IPS-18a (cell line): Measurements from ENCODE around the gene OSBPL9.
"Not testable (repeated sequence)": the region's sequence is repeated elsewhere in the genome, so short reads cannot be mapped to it uniquely, and the experiment has no call there.

Experiments
- H3K27ac ChIP-seq: one replicate; pipeline ENCODE4 v1.5.1; 2013; ENCODE audit warnings: low read length
- H3K27me3 ChIP-seq: one replicate; pipeline ENCODE4 v1.6.1; 2013; ENCODE audit warnings: mild to moderate bottlenecking, low read length; ENCODE audit not compliant: control insufficient read depth, insufficient read depth
- H3K36me3 ChIP-seq: one replicate; pipeline ENCODE4 v1.6.1; 2013; ENCODE audit warnings: low read depth, low read length; ENCODE audit not compliant: control insufficient read depth
- H3K4me1 ChIP-seq: one replicate; pipeline ENCODE4 v1.6.1; 2013; ENCODE audit warnings: low read depth, low read length; ENCODE audit not compliant: control insufficient read depth
- H3K4me3 ChIP-seq: one replicate; pipeline ENCODE4 v1.5.1; 2013; ENCODE audit warnings: low read length
- H3K9ac ChIP-seq: one replicate; pipeline ENCODE4 v1.6.1; 2013; ENCODE audit warnings: mild to moderate bottlenecking, low read length, moderate library complexity
- H3K9me3 ChIP-seq: one replicate; pipeline ENCODE4 v1.6.1; 2013; ENCODE audit warnings: low read depth, low read length; ENCODE audit not compliant: control insufficient read depth

Gene OSBPL9

DNA sequence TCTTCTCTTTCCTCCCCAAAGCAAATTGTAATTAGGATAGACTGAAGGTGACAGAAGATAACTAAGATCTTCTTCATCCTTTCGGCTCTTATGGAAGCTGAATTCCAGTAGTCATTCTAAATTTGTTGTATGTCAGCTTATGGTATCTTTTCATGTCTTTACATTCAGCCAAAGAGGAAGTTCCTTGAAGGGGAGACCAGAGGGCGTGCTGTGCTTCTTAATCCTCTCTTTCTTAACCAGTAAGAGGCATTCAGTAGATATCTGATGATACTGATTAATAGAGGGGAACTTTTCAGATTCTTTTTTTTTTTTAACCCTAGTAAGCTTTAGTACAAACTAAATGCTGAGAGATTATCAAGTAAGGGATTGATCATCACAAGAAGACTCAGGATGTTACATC is 102.3 kb downstream of the OSBPL9 start:
- no peak overlapping the region for H3K27ac ChIP-seq
- no peaks in the 10 kb centered on the region for H3K36me3 ChIP-seq
- no peak overlapping the region for H3K9ac ChIP-seq
- peaks cover 5% of the 10 kb centered on the region for H3K4me1 ChIP-seq
- no peaks in the 10 kb centered on the region for H3K9me3 ChIP-seq
- H3K4me3 ChIP-seq, result no peak overlapping the region
- H3K27me3 ChIP-seq, result no peaks in the 10 kb centered on the region

DNA sequence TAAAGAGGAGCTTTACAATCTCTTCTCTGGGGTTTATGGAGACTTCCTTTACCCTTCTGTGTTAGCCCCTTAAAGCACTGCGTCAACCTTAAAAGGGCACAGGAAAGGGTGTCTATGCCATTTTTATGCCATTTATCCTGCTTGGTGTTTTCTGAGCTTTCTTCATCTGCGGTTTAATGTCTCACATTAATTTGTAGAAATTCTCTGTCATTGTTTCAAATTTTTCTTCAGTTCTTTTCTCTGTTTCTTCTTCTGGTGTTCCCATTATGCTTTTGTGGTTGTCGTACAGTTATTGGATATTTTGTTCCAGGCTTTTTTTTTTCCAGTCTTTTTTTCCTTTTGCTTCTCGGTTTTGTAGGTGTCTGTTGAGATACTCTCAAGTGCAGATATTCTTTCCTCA is 107.9 kb downstream of the OSBPL9 start:
- Histone ChIP-seq H3K9ac (no peak overlapping the region), H3K36me3 (no peaks in the 10 kb centered on the region), H3K27ac (no peak overlapping the region), H3K9me3 (no peaks in the 10 kb centered on the region), H3K27me3 (no peaks in the 10 kb centered on the region), H3K4me1 (no peaks in the 10 kb centered on the region), H3K4me3 (no peak overlapping the region)

DNA sequence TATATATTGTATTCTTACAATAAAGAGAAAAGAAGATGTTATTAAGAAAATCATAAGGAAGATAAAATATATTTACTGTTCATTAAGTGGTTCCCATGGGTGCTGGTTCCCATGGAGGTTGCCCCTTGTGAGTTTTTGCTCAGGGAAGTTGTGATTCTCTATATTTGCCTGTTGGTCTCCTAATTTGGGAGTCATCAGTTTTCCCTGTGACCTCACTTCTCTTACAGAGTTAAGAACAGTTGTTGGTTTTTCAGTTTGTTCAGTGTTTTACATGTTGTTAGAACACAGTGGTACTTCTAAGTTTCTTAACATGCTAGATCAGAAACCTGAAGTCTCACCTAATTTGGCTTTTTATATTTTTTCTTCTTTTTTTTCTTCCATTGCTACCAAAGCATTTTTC is 109.2 kb downstream of the OSBPL9 start:
- Histone ChIP-seq H3K9me3 (no peaks in the 10 kb centered on the region), H3K4me1 (peaks cover 6% of the 10 kb centered on the region), H3K9ac (no peak overlapping the region), H3K27me3 (no peaks in the 10 kb centered on the region), H3K27ac (no peak overlapping the region), H3K4me3 (no peak overlapping the region), H3K36me3 (no peaks in the 10 kb centered on the region)

DNA sequence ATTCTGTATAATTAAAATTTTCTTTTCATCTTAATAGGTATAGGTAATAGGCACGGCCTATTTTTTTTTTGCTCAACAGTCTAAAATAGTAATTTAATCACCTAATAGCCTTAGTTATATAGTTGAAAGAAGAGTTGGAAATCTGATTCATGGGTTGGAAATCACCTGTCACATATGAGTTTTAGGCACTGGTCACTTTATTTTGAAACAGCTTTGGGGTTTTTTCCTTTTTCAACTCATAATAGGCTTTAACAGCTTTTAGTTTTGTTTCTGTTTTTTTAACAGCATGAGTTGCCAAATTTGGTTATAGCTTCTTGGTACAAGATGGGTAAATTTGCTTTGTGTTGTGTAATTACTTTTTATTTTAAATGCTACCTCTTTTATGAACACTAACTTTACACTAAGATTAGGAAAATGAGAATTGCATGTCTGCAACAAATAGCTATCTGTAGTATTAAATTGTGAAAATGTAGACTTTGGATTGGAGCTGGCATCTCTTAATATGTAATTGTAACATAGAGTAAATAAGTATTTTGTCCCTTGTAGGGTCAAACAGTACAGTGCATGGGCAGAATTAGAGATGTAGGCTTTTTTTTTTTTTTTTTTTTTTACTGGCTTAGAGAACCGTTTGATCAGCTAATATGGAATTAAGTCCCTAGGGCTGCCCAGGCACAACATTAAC is 109.8 kb downstream of the OSBPL9 start:
- H3K27ac ChIP-seq, result no peak overlapping the region
- H3K9ac ChIP-seq, result no peak overlapping the region
- no peaks in the 10 kb centered on the region for H3K9me3 ChIP-seq
- peaks cover 6% of the 10 kb centered on the region for H3K4me1 ChIP-seq
- H3K4me3 ChIP-seq, result no peak overlapping the region
- H3K36me3 ChIP-seq, result no peaks in the 10 kb centered on the region
- H3K27me3 ChIP-seq, result no peaks in the 10 kb centered on the region

DNA sequence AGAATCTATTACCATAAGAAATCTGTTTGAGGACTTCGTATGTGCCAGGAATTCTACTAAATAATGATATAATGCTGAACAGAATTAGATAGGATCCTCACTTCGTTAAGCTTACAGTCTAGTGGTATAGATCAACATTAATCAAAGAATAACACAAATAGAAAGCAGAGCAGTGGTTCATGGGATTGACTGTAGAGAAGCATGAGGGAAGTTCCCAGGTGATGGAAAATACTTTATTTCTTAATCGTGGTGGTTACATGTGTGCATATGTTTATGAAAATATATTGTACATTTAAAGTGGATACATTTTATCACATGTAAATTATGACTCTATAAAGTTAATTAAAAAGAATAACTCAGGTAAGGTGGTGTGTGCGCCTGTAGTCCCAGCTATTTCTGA is 110.5 kb downstream of the OSBPL9 start:
- no peaks in the 10 kb centered on the region for H3K27me3 ChIP-seq
- no peak overlapping the region for H3K27ac ChIP-seq
- no peak overlapping the region for H3K9ac ChIP-seq
- no peaks in the 10 kb centered on the region for H3K36me3 ChIP-seq
- H3K9me3 ChIP-seq, result no peaks in the 10 kb centered on the region
- H3K4me3 ChIP-seq, result no peak overlapping the region
- peaks cover 6% of the 10 kb centered on the region for H3K4me1 ChIP-seq

DNA sequence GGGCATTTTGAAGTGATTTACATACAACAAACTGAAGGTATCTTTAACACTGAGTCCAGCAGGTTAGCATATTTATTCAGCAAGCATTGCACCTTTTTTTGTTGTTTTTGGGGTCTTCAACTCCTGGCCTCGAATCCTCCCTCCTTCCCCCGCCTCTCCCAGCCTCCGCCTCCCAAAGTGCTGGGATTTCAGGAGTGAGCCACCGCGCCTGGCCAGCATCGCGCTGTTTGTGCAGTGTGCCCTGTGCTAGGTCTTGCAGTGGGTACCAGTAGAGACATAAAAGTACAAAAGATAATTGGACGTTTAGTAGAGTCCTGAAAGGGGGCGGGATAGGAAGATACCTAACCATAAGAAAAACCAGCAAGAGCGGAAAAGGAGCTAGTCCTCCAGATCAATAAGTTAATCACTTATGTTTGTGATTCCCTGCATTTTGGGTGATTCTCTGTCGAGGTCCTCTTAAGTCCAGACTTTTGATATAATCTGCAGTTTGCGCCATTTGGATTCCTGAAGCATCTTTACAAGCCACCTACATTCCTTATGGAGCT is 111.8 kb downstream of the OSBPL9 start:
- Histone ChIP-seq H3K27me3 (no peaks in the 10 kb centered on the region), H3K9me3 (no peaks in the 10 kb centered on the region), H3K4me1 (peaks cover 6% of the 10 kb centered on the region), H3K27ac (no peak overlapping the region), H3K9ac (peak overlapping the region; percentile 73), H3K4me3 (peak overlapping the region; percentile 88), H3K36me3 (no peaks in the 10 kb centered on the region)

DNA sequence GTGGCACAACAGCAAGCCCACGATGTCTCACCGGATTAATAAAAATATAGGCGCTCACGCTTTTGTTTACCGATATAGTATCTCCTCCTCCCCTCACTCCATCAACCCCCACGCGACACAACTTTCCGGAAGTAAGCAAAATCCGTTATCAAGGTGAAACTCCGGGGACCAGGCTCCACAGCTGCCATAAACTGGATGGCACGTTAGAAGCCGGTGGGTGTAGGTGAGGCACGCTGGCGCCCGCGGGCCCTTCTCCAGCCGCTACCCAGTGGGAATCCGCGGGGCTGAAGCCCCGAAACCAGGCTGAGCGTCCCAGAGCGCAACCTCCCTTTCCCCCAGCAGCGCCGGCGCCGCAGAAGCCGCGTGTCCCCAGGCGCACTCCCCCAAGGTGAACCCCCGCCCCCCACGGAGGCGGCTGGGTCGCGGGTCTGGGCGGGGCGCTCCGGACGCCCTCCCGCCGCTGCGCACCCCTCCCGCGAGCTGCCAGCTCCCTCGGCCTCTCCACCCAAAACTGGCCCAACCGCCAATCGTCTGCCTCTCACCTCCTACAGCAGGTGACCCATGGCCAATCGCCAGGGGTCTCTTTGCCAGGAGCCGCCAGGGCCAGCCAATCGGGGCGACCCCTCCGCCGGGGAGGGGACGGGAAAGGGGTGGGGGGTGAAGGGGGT is 112.4 kb downstream of the OSBPL9 start:
- H3K9me3 ChIP-seq, result no peaks in the 10 kb centered on the region
- H3K36me3 ChIP-seq, result no peaks in the 10 kb centered on the region
- H3K9ac ChIP-seq, result peak overlapping the region; percentile 73
- peak overlapping the region; percentile 88 for H3K4me3 ChIP-seq
- H3K27ac ChIP-seq, result no peak overlapping the region
- no peaks in the 10 kb centered on the region for H3K27me3 ChIP-seq
- H3K4me1 ChIP-seq, result peaks cover 11% of the 10 kb centered on the region

DNA sequence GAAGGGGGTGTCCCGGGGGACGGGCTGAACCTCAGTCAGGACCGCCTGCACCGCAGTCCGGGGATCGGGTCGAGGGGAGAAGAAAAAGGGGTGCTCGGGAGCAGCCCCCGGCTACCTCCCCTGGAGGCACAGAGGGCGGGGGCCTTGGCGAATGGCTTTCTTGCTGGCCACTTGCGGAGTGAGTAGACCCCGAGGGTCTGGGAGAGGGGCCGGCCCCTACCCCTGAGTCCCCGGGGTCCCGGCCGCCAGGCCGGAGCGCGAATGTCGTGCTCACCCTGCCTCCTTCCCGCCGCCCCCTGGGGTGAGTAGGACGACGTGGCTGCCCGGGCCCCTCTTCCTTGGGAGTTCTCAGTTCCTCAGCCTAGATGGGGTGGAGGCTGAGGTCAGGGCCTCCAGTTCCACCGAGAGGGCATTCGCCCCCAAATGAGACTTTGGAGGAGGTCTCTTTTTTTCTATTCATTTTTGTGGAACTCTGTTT is 113.0 kb downstream of the OSBPL9 start:
- no peaks in the 10 kb centered on the region for H3K36me3 ChIP-seq
- H3K4me3 ChIP-seq, result peak overlapping the region; percentile 88
- H3K9me3 ChIP-seq, result no peaks in the 10 kb centered on the region
- H3K4me1 ChIP-seq, result peaks cover 13% of the 10 kb centered on the region
- no peak overlapping the region for H3K27ac ChIP-seq
- H3K27me3 ChIP-seq, result no peaks in the 10 kb centered on the region
- H3K9ac ChIP-seq, result peak overlapping the region; percentile 73

DNA sequence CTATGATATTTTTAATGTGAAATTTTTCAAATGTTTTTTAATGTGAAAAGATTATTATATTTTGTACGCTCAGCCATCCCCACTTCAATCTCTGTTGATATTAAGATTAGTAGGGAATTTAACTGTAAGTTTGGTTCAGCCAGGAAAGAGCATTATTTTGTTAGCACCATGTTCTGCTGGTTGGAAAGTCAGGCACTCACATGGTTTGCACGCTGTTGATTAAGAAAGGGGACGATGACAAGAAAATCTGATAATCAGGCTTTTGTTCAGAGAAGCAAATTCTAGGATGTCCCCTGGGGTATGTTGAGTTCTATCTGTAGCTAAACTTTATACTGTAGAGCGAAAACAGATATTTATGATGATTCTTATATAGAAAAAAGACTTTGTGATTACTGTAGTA is 115.1 kb downstream of the OSBPL9 start:
- Histone ChIP-seq H3K4me3 (no peak overlapping the region), H3K27me3 (no peaks in the 10 kb centered on the region), H3K9ac (no peak overlapping the region), H3K4me1 (peaks cover 15% of the 10 kb centered on the region), H3K27ac (no peak overlapping the region), H3K9me3 (no peaks in the 10 kb centered on the region), H3K36me3 (no peaks in the 10 kb centered on the region)

DNA sequence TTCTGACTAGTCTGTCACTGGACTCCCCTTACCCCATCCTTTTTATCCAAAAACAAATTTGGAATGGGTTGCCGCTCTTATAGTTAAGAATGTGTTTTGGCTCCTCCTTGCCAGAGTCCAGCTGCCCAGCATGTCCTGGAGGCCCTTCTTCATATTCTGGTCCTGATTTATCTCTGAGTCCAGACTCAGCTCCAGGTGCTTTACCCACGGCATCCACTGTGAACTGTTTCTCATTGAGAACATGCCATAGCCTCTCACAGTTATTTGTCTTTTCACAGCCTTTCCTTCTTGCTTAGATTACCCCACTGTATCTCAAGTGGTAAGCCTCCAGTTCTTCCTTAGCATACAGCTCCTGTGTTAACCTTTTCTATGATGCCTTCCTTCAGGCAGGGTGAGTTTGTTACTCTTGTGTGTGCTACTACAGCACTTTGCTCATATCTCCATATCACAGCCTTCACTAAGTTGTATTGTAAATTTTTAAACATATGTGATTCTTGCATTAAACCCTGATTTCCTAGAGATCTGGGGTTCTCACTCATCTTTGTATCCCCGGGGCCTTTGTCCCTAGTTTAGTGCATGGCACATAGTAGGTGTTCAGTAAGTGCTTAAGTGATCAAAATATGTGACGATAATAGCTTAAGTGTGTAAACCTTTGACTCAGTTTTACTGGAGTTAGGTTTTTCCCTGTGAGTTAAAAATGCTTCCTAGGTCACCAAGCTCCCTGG is 116.0 kb downstream of the OSBPL9 start:
- Histone ChIP-seq H3K9ac (no peak overlapping the region), H3K4me1 (peaks cover 15% of the 10 kb centered on the region), H3K9me3 (no peaks in the 10 kb centered on the region), H3K4me3 (no peak overlapping the region), H3K27me3 (no peaks in the 10 kb centered on the region), H3K36me3 (no peaks in the 10 kb centered on the region), H3K27ac (no peak overlapping the region)

DNA sequence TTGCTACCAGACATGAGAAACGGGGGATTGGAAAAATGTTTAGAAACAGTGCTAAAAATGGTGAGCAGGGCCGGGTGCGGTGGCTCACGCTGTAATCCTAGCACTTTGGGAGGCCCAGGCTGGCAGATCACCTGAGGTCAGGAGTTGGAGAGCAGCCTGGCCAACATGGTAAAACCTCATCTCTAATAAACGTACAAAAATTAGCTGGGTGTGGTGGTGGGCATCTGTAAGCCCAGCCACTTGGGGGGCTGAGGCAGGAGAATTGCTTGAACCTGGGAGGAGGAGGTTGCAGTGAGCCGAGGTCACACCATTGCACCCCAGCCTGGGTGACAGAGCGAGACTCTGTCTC is 116.5 kb downstream of the OSBPL9 start:
- H3K27me3 ChIP-seq, H3K9ac ChIP-seq, H3K27ac ChIP-seq, H3K4me3 ChIP-seq, H3K36me3 ChIP-seq, H3K9me3 ChIP-seq: not testable (repeated sequence)
- H3K4me1 ChIP-seq, result peaks cover 15% of the 10 kb centered on the region
